WI38 (cell line): ENCODE results near the gene SYTL3.
"Not testable (repeated sequence)": the region's sequence is repeated elsewhere in the genome, so short reads cannot be mapped to it uniquely, and the experiment has no call there.

Experiments
- H3K4me3 ChIP-seq: 2 replicates; pipeline ENCODE4 v1.5.1; 2011; ENCODE audit warnings: low read depth, mild to moderate bottlenecking, control low read depth, low read length
- CTCF ChIP-seq: IDR thresholded peaks from 2 replicates; pipeline ENCODE4 v1.5.1; 2012; ENCODE audit warnings: low read depth, mild to moderate bottlenecking, control low read depth, low read length

Gene SYTL3

GRCh38 chr6:158607411-158608170 lies 42.3 kb upstream of the SYTL3 start:
- no peak for TF ChIP-seq CTCF
- H3K4me3 ChIP-seq: no peak overlapping the region

- no peak for TF ChIP-seq CTCF
- no peak overlapping the region for H3K4me3 ChIP-seq
Observed at GRCh38 chr6:158608221-158608620, 41.6 kb upstream of the SYTL3 start.

- H3K4me3 ChIP-seq: no peak overlapping the region
- TF ChIP-seq CTCF: no peak
Observed at GRCh38 chr6:158609455-158610155, 40.2 kb upstream of the SYTL3 start.

- no peak for TF ChIP-seq CTCF
- H3K4me3 ChIP-seq: no peak overlapping the region
Observed at GRCh38 chr6:158610319-158610968, 39.4 kb upstream of the SYTL3 start.

- no peak overlapping the region for H3K4me3 ChIP-seq
- no peak for TF ChIP-seq CTCF
Observed at GRCh38 chr6:158611039-158611438, 38.8 kb upstream of the SYTL3 start.

GRCh38 chr6:158611541-158612370 lies 38.1 kb upstream of the SYTL3 start:
- no peak for TF ChIP-seq CTCF
- H3K4me3 ChIP-seq: no peak overlapping the region

GRCh38 chr6:158614606-158615005 lies 35.2 kb upstream of the SYTL3 start:
- not testable (repeated sequence) for H3K4me3 ChIP-seq

- not testable (repeated sequence) for H3K4me3 ChIP-seq
Observed at GRCh38 chr6:158618289-158618688, 31.6 kb upstream of the SYTL3 start.
